K562 (cell line): ENCODE results near the gene ZSCAN2. TPM values are rescaled to one million over a fixed set of nuclear protein-coding genes. Genes with fewer than 3 reads are reported as not detected.

Experiments
- COPS2 ChIP-seq: fragments of 450-650 bp; conservative IDR thresholded peaks from 2 replicates; pipeline ENCODE4 v1.6.1; 2016; ENCODE audit warnings: mild to moderate bottlenecking, moderate library complexity
- E2F6 ChIP-seq, 2 experiments: IDR thresholded peaks; 2 replicates each; pipeline ENCODE4 v1.6.1; 2011; ENCODE audit warnings: borderline replicate concordance in 1 of 2, control low read depth in 1 of 2, low read depth in 1 of 2, low read length in 1 of 2, mild to moderate bottlenecking in 1 of 2, mixed read lengths in 1 of 2, moderate library complexity in 1 of 2; ENCODE audit not compliant: insufficient read depth in 1 of 2, insufficient read length in 1 of 2, poor library complexity in 1 of 2, severe bottlenecking in 1 of 2; ENCODE audit errors: extremely low read depth in 1 of 2
- ELF1 ChIP-seq: fragments of 200-800 bp; sonication (Bioruptor generic); IDR thresholded peaks from 2 replicates; pipeline ENCODE4 v1.6.1; 2016; ENCODE audit warnings: missing genetic modification characterization, missing compliant biosample characterization
- MLLT1 ChIP-seq, 2 experiments: fragments of 450-650 bp; IDR thresholded peaks; 2 replicates each; pipeline ENCODE4 v1.6.1; 2016
- PRMT5 ChIP-seq: sonication (generic); formaldehyde crosslinking; IDR thresholded peaks from 2 replicates; pipeline ENCODE4 v1.5.0; 2020; ENCODE audit warnings: missing genetic modification reagents
- RFX1 ChIP-seq: fragments of 450-650 bp; IDR thresholded peaks from 2 replicates; pipeline ENCODE4 v1.6.1; 2016; ENCODE audit warnings: mild to moderate bottlenecking, moderate library complexity
- THRA ChIP-seq: fragments of 450-650 bp; IDR thresholded peaks from 2 replicates; pipeline ENCODE4 v1.6.1; 2017; ENCODE audit warnings: mild to moderate bottlenecking, moderate library complexity
- ZSCAN29 ChIP-seq: fragments of 450-650 bp; IDR thresholded peaks from 2 replicates; pipeline ENCODE4 v1.6.1; 2017
- polyA plus RNA-seq, 8 experiments: library from polyadenylated mRNA; depleted of rRNA in 4 of 8; stranded (reverse) in 5 of 8; unstranded in 3 of 8; fragments of >200 nt; fragmentation: Nextera tagmentation in 2 of 8; fragmentation: Illumina TruSeq in 1 of 8; extraction: Ambion mirVana in 2 of 8; extraction: Trizol in 1 of 8; gene quantifications; 2 replicates each; pipeline versions ENCODE4 v1.2.1 to v1.2.3, GENCODE V29; 2011 to 2014; ENCODE audit warnings: inconsistent platforms in 1 of 8, missing spikeins in 1 of 8
- total RNA-seq, 7 experiments: library from RNA; depleted of rRNA in 6 of 7; stranded (reverse); fragments of >200 nt in 6 of 7; fragmentation: Illumina TruSeq in 2 of 7; extraction: Trizol in 2 of 7; gene quantifications; 2 replicates each; pipeline versions ENCODE4 v1.2.1 to v1.2.3, GENCODE V29; 2011 to 2021; ENCODE audit warnings: low replicate concordance in 1 of 7

ZSCAN2 gene
- total and polyA plus RNA-seq, 9 of the 15 experiments (the other 6 are each of a cell fraction or from before 2014, with no cell fraction given): 1.7 to 14.2 (median 6.6) TPM

GRCh38 chr15:84653910-84654688 is 53.3 kb downstream of the ZSCAN2 start, which contains the start of gene WDR73 (continued):
- TF ChIP-seq E2F6 (IDR thresholded peaks at IDR 0.05; ENCODE audit: borderline replicate concordance in 1 of 2, extremely low read depth in 1 of 2, insufficient read depth in 1 of 2, insufficient read length in 1 of 2, low read depth in 1 of 2, low read length in 1 of 2, poor library complexity in 1 of 2, severe bottlenecking in 1 of 2) (peak in 1 of 2 experiments; percentile 1), MLLT1 (IDR thresholded peaks at IDR 0.05) (no peak), PRMT5 (CRISPR knock-in tag) (no peak), ELF1 (tag) (peak; percentile 91), RFX1 (peak; percentile 97), COPS2 (no peak), ZSCAN29 (0 out of 2 replicates have a peak, but pooled peaks have one; percentile 51), THRA (no peak)
- TF ChIP-seq, all 486 proteins: peak for 111
